Coronary artery (tissue), 2 donors: Measurements from ENCODE around the gene SGMS1.

Experiments
- DNase-seq: peaks from one replicate; pipeline ENCODE4 v3.0.0-alpha.2; 2017; ENCODE audit warnings: low spot score
- H3K27ac ChIP-seq, 2 donors: fragments of 200-600 bp; sonication (generic); one replicate each; pipeline ENCODE4 v1.5.1; 2016 to 2019
- H3K4me3 ChIP-seq: fragments of 200-600 bp; sonication (generic); 2 replicates; pipeline ENCODE4 v1.5.1; 2016; ENCODE audit warnings: mild to moderate bottlenecking, moderate library complexity
- CTCF ChIP-seq: fragments of 200-600 bp; sonication (generic); IDR thresholded peaks from one replicate; pipeline ENCODE4 v1.5.1; 2019; ENCODE audit warnings: antibody characterized with exemption

SGMS1 gene

GRCh38 chr10:50577681-50578350 is 45.9 kb downstream of the SGMS1 start:
- Histone ChIP-seq H3K4me3 (no peak overlapping the region), H3K27ac (peak overlapping the region in 1 of 2 donors; percentile 51)
- DNase-seq, result no peak
- no peak for TF ChIP-seq CTCF

- no peak for DNase-seq
- no peak for TF ChIP-seq CTCF
- no peak overlapping the region for H3K4me3 ChIP-seq
- peak overlapping the region in 1 of 2 donors; percentile 2 for H3K27ac ChIP-seq
Observed at GRCh38 chr10:50577010-50577409, 46.7 kb downstream of the SGMS1 start.

GRCh38 chr10:50576245-50576815 is 47.4 kb downstream of the SGMS1 start:
- H3K4me3 ChIP-seq, result no peak overlapping the region
- no peak for DNase-seq
- TF ChIP-seq CTCF, result no peak
- peak overlapping the region in 1 of 2 donors; percentile 2 for H3K27ac ChIP-seq

- TF ChIP-seq CTCF, result no peak
- H3K27ac ChIP-seq, result no peak overlapping the region
- no peak overlapping the region for H3K4me3 ChIP-seq
- DNase-seq, result no peak
Observed at GRCh38 chr10:50575477-50576244, 48.1 kb downstream of the SGMS1 start.

- no peak for TF ChIP-seq CTCF
- H3K27ac ChIP-seq, result no peak overlapping the region
- no peak for DNase-seq
- H3K4me3 ChIP-seq, result no peak overlapping the region
Observed at GRCh38 chr10:50574931-50575330, 48.8 kb downstream of the SGMS1 start.

GRCh38 chr10:50574305-50574704 is 49.5 kb downstream of the SGMS1 start:
- Histone ChIP-seq H3K4me3 (no peak overlapping the region), H3K27ac (no peak overlapping the region)
- no peak for TF ChIP-seq CTCF
- no peak for DNase-seq
